ENCODE data around the gene ZNF609. TPM values are rescaled to one million over a fixed set of nuclear protein-coding genes. Genes with fewer than 3 reads are reported as not detected.

Gene ZNF609
- polyA plus RNA-seq, 1 donor from 2014 or later, result 11.8 TPM

GRCh38 chr15:64599716-64600115 is 139.3 kb downstream of the ZNF609 start:
- TF ChIP-seq CTCF (IDR thresholded peaks at IDR 0.05; ENCODE audit: poor library complexity, severe bottlenecking), result no peak
- no peak for TF ChIP-seq REST (IDR thresholded peaks at IDR 0.05; ENCODE audit: borderline replicate concordance)
- TF ChIP-seq RAD21 (conservative IDR thresholded peaks at IDR 0.05), result no peak
- no peak for TF ChIP-seq MXI1 (conservative IDR thresholded peaks at IDR 0.05; ENCODE audit: poor library complexity, severe bottlenecking)
- no peak for TF ChIP-seq EZH2 (IDR thresholded peaks at IDR 0.05; ENCODE audit: borderline replicate concordance, insufficient read depth, low read length, poor library complexity, severe bottlenecking)
- TF ChIP-seq POLR2AphosphoS5 (IDR thresholded peaks at IDR 0.05), result no peak
- no peak overlapping the region for H3K4me2 ChIP-seq (ENCODE audit: low read length)
- no peaks in the 10 kb centered on the region for H3K36me3 ChIP-seq (ENCODE audit: insufficient read depth, low read length)
- H3F3A ChIP-seq (ENCODE audit: insufficient read depth, low read length, poor library complexity, severe bottlenecking), result no peaks in the 10 kb centered on the region
- H3K27ac ChIP-seq (ENCODE audit: low read length), result peak overlapping the region; percentile 36
- peaks cover 72% of the 10 kb centered on the region for H3K79me2 ChIP-seq (replicated peaks; ENCODE audit: insufficient read depth, low read length)
- no peak overlapping the region for H3K4me3 ChIP-seq (ENCODE audit: low read length)
- no peaks in the 10 kb centered on the region for H3K9me3 ChIP-seq (ENCODE audit: low read length)
- H3K9ac ChIP-seq (ENCODE audit: low read length), result no peak overlapping the region
- no peaks in the 10 kb centered on the region for H3K27me3 ChIP-seq (ENCODE audit: insufficient read depth, low read depth, low read length)
- H4K20me1 ChIP-seq (ENCODE audit: insufficient read depth), result no peaks in the 10 kb centered on the region
- no peak overlapping the region for H2AFZ ChIP-seq (ENCODE audit: low read depth, low read length)
- H3K9me2 ChIP-seq (ENCODE audit: insufficient read depth, low read length), result no peaks in the 10 kb centered on the region

- Histone ChIP-seq H3K9me3 (ENCODE audit: low read length) (no peaks in the 10 kb centered on the region), H3K27me3 (ENCODE audit: insufficient read depth, low read depth, low read length) (no peaks in the 10 kb centered on the region), H3K36me3 (ENCODE audit: insufficient read depth, low read length) (no peaks in the 10 kb centered on the region), H3K9ac (ENCODE audit: low read length) (no peak overlapping the region), H3K4me3 (ENCODE audit: low read length) (no peak overlapping the region), H4K20me1 (ENCODE audit: insufficient read depth) (no peaks in the 10 kb centered on the region), H3K79me2 (replicated peaks; ENCODE audit: insufficient read depth, low read length) (peaks cover 69% of the 10 kb centered on the region), H3K27ac (ENCODE audit: low read length) (no peak overlapping the region), H3K4me2 (ENCODE audit: low read length) (no peak overlapping the region), H3K9me2 (ENCODE audit: insufficient read depth, low read length) (no peaks in the 10 kb centered on the region), H2AFZ (ENCODE audit: low read depth, low read length) (no peak overlapping the region), H3F3A (ENCODE audit: insufficient read depth, low read length, poor library complexity, severe bottlenecking) (no peaks in the 10 kb centered on the region)
- no peak for TF ChIP-seq CTCF (IDR thresholded peaks at IDR 0.05; ENCODE audit: poor library complexity, severe bottlenecking)
- no peak for TF ChIP-seq EZH2 (IDR thresholded peaks at IDR 0.05; ENCODE audit: borderline replicate concordance, insufficient read depth, low read length, poor library complexity, severe bottlenecking)
- no peak for TF ChIP-seq REST (IDR thresholded peaks at IDR 0.05; ENCODE audit: borderline replicate concordance)
- TF ChIP-seq TAF1 (IDR thresholded peaks at IDR 0.05; ENCODE audit: low read depth), result no peak
- no peak for TF ChIP-seq EP300 (conservative IDR thresholded peaks at IDR 0.05; ENCODE audit: poor library complexity, severe bottlenecking)
- no peak for TF ChIP-seq SMC3 (conservative IDR thresholded peaks at IDR 0.05; ENCODE audit: poor library complexity)
- TF ChIP-seq MXI1 (conservative IDR thresholded peaks at IDR 0.05; ENCODE audit: poor library complexity, severe bottlenecking), result no peak
- no peak for TF ChIP-seq POLR2AphosphoS5 (IDR thresholded peaks at IDR 0.05)
- TF ChIP-seq RAD21 (conservative IDR thresholded peaks at IDR 0.05), result no peak
Measured at GRCh38 chr15:64600794-64601193, 140.4 kb downstream of the ZNF609 start.

Data from neural cell (in vitro differentiated cells).